T-cell (primary cell): Measurements from ENCODE around the gene OBP2B. TPM values are rescaled to one million over a fixed set of nuclear protein-coding genes. Genes with fewer than 3 reads are reported as not detected.
"Not testable (repeated sequence)": the region's sequence is repeated elsewhere in the genome, so short reads cannot be mapped to it uniquely, and the experiment has no call there.

ENCODE experiments used
- ATAC-seq, 4 experiments: fragments of 200-7000 bp in 3 of 4; fragments of 150-1000 bp in 1 of 4; cut with Tn5 transposase; replicated peaks in 1 of 4; 1 replicate in 3 of 4; 2 replicates in 1 of 4; pipeline ENCODE4 v1.10.0; 2021; ENCODE audit warnings: moderate library complexity in 3 of 4, mild to moderate bottlenecking in 2 of 4, moderate number of reproducible peaks in 1 of 4
- CTCF ChIA-PET, 2 donors: fragments of 300-600 bp; sonication (Branson Sonifier 250); formaldehyde crosslinking; loops; one replicate each; lab custom pipeline; 2022; ENCODE audit warnings: antibody characterized with exemption in 2 of 2; lab: Charles Lee
- POLR2A ChIA-PET, 2 donors: fragments of 300-600 bp; sonication (Branson Sonifier 250); formaldehyde crosslinking; loops; one replicate each; lab custom pipeline; 2022; ENCODE audit warnings: antibody characterized with exemption in 2 of 2; lab: Charles Lee
- DNase-seq, 35 experiments: peaks; one replicate each; pipeline versions ENCODE4 v3.0.0 to v3.0.0-alpha.2; 2013 to 2023
- H3K27ac ChIP-seq: one replicate; pipeline ENCODE4 v1.5.1; 2013; ENCODE audit warnings: low read length
- H3K27me3 ChIP-seq, 2 experiments: replicated peaks in 1 of 2; 1 replicate in 1 of 2; 2 replicates in 1 of 2; pipeline versions ENCODE4 v1.6.1 to v1.7.0; 2013; ENCODE audit warnings: low read length in 1 of 2, mixed read lengths in 1 of 2; ENCODE audit not compliant: control insufficient read depth in 2 of 2, insufficient read depth in 2 of 2; ENCODE audit errors: extremely low read depth in 1 of 2
- H3K36me3 ChIP-seq, 2 donors: 1 replicate in 1 of 2; 2 replicates in 1 of 2; pipeline versions ENCODE4 v1.6.1 to v1.7.0; 2013; ENCODE audit warnings: low read length in 1 of 2; ENCODE audit not compliant: control insufficient read depth in 2 of 2, insufficient read depth in 1 of 2; ENCODE audit errors: extremely low read depth in 1 of 2
- H3K4me1 ChIP-seq, 2 experiments: 1 replicate in 1 of 2; 2 replicates in 1 of 2; pipeline versions ENCODE4 v1.6.1 to v1.7.0; 2013; ENCODE audit warnings: low read length in 2 of 2, mixed read lengths in 1 of 2; ENCODE audit not compliant: insufficient read depth in 2 of 2, control insufficient read depth in 1 of 2; ENCODE audit errors: extremely low read depth in 1 of 2
- H3K4me3 ChIP-seq, 2 donors: 1 replicate in 1 of 2; 2 replicates in 1 of 2; pipeline versions ENCODE4 v1.5.1 to v1.7.0; 2013; ENCODE audit warnings: mild to moderate bottlenecking in 2 of 2, low read length in 1 of 2, moderate library complexity in 1 of 2; ENCODE audit not compliant: control insufficient read depth in 1 of 2; ENCODE audit errors: extremely low read depth in 1 of 2
- H3K9me3 ChIP-seq: 2 replicates; pipeline ENCODE4 v1.7.0; 2013
- H3K27ac Mint-ChIP-seq, 2 donors: one replicate each; pipeline ENCODE4 v1.8.0; 2020 to 2021; ENCODE audit warnings: mild to moderate bottlenecking in 2 of 2, mixed read lengths in 2 of 2
- H3K27me3 Mint-ChIP-seq, 2 donors: one replicate each; pipeline ENCODE4 v1.8.0; 2021 to 2022; ENCODE audit warnings: mixed read lengths in 2 of 2
- H3K36me3 Mint-ChIP-seq: one replicate; pipeline ENCODE4 v1.8.0; 2021; ENCODE audit warnings: mixed read lengths
- H3K4me1 Mint-ChIP-seq, 3 donors: one replicate each; pipeline ENCODE4 v1.8.0; 2020 to 2022; ENCODE audit warnings: mixed read lengths in 3 of 3, mild to moderate bottlenecking in 1 of 3
- H3K4me3 Mint-ChIP-seq, 3 donors: one replicate each; pipeline ENCODE4 v1.8.0; 2020 to 2022; ENCODE audit warnings: mild to moderate bottlenecking in 3 of 3, mixed read lengths in 3 of 3, moderate library complexity in 3 of 3
- H3K9me3 Mint-ChIP-seq, 3 donors: one replicate each; pipeline ENCODE4 v1.8.0; 2020 to 2022; ENCODE audit warnings: mixed read lengths in 3 of 3
- WGBS: methylation state at CpG from one replicate; pipeline ENCODE4 v1.1.5; 2013; ENCODE audit warnings: missing lambda C conversion rate; ENCODE audit not compliant: insufficient coverage; 5-methylcytosine and 5-hydroxymethylcytosine counted together
- total RNA-seq, 35 experiments: library from RNA in 6 of 35; stranded (reverse) in 6 of 35; fragments of 120-200 nt in 1 of 35; gene quantifications; one replicate each; pipeline versions ENCODE4 v1.2.1 to v1.2.4 and lab custom pipeline; 2013 to 2026

OBP2B gene
- total RNA-seq, 5 donors from 2014 or later (not counting 1 experiment from before 2014, with no cell fraction given), result not detected

- H3K27ac ChIP-seq, result no peak overlapping the region
- H3K36me3 ChIP-seq, result no peaks in the 10 kb centered on the region
- H3K9me3 Mint-ChIP-seq, result no peaks in the 10 kb centered on the region
- H3K4me3 ChIP-seq, result no peak overlapping the region
- no peaks in the 10 kb centered on the region for H3K9me3 ChIP-seq
- peaks cover 23 to 45% of the 10 kb centered on the region in 2 donors for H3K27me3 Mint-ChIP-seq
- peak overlapping the region in 1 of 2 donors; percentile 52 for H3K27ac Mint-ChIP-seq
- DNase-seq (peak in 2 of 35 experiments; percentile 3 to 9), ATAC-seq (no peak)
- peaks cover 2 to 58% of the 10 kb centered on the region in 2 experiments for H3K27me3 ChIP-seq
- CTCF ChIA-PET, result no interaction called here
- H3K36me3 Mint-ChIP-seq, result no peaks in the 10 kb centered on the region
- POLR2A ChIA-PET, result no interaction called here
- no peak overlapping the region for H3K4me3 Mint-ChIP-seq
- 64% methylated on average over 8 of the region's 16 CpGs for WGBS
- no peaks in the 10 kb centered on the region for H3K4me1 ChIP-seq
- no peaks in the 10 kb centered on the region for H3K4me1 Mint-ChIP-seq
These were observed 1.4 kb downstream of the OBP2B start for GRCh38 chr9:133207540-133208170.

GRCh38 chr9:133207021-133207531, 2.0 kb downstream of the OBP2B start:
- POLR2A ChIA-PET, result no interaction called here
- H3K4me3 Mint-ChIP-seq, result no peak overlapping the region
- Histone ChIP-seq H3K36me3 (no peaks in the 10 kb centered on the region), H3K27ac (no peak overlapping the region), H3K4me1 (no peaks in the 10 kb centered on the region), H3K9me3 (no peaks in the 10 kb centered on the region), H3K27me3 (peaks cover 2 to 55% of the 10 kb centered on the region in 2 experiments), H3K4me3 (no peak overlapping the region)
- no peaks in the 10 kb centered on the region for H3K36me3 Mint-ChIP-seq
- peak in 1 of 35 experiments; percentile 20 for DNase-seq
- H3K9me3 Mint-ChIP-seq, result no peaks in the 10 kb centered on the region
- peaks cover 18 to 44% of the 10 kb centered on the region in 2 donors for H3K27me3 Mint-ChIP-seq
- H3K27ac Mint-ChIP-seq, result no peak overlapping the region
- ATAC-seq, result no peak
- CTCF ChIA-PET, result no interaction called here
- no peaks in the 10 kb centered on the region for H3K4me1 Mint-ChIP-seq
- 79% methylated on average over 11 of the region's 14 CpGs for WGBS

GRCh38 chr9:133205996-133206931, 2.8 kb downstream of the OBP2B start:
- Mint-ChIP-seq H3K27ac (no peak overlapping the region), H3K36me3 (no peaks in the 10 kb centered on the region), H3K4me3 (no peak overlapping the region), H3K9me3 (no peaks in the 10 kb centered on the region), H3K27me3 (peaks cover 14 to 40% of the 10 kb centered on the region in 2 donors), H3K4me1 (no peaks in the 10 kb centered on the region)
- 78% methylated on average over 27 of the region's 35 CpGs for WGBS
- Histone ChIP-seq H3K4me1 (no peaks in the 10 kb centered on the region), H3K27me3 (peaks cover 0 to 62% of the 10 kb centered on the region in 2 experiments), H3K36me3 (no peaks in the 10 kb centered on the region), H3K9me3 (no peaks in the 10 kb centered on the region), H3K27ac (no peak overlapping the region), H3K4me3 (no peak overlapping the region)
- ChIA-PET CTCF (no interaction called here), POLR2A (no interaction called here)
- ATAC-seq (no peak), DNase-seq (peak in 1 of 35 experiments; percentile 4)

GRCh38 chr9:133205481-133205887, 3.6 kb downstream of the OBP2B start:
- H3K27ac Mint-ChIP-seq, H3K9me3 Mint-ChIP-seq, H3K4me3 Mint-ChIP-seq, H3K9me3 ChIP-seq, ATAC-seq, H3K27ac ChIP-seq, H3K36me3 Mint-ChIP-seq, POLR2A ChIA-PET, H3K4me3 ChIP-seq, H3K36me3 ChIP-seq, H3K4me1 Mint-ChIP-seq, CTCF ChIA-PET, H3K4me1 ChIP-seq: not testable (repeated sequence)
- H3K27me3 ChIP-seq, result peaks cover 0 to 61% of the 10 kb centered on the region in 2 experiments
- peaks cover 14 to 40% of the 10 kb centered on the region in 2 donors for H3K27me3 Mint-ChIP-seq
- DNase-seq, result peak in 1 of 35 experiments; percentile 20
- 71% methylated on average over 8 of the region's 14 CpGs for WGBS

GRCh38 chr9:133204993-133205336, 4.1 kb downstream of the OBP2B start:
- H3K27me3 Mint-ChIP-seq, result peaks cover 10 to 36% of the 10 kb centered on the region in 2 donors
- ChIA-PET POLR2A (no interaction called here), CTCF (no interaction called here)
- H3K27ac Mint-ChIP-seq, result no peak overlapping the region
- H3K9me3 ChIP-seq, result no peaks in the 10 kb centered on the region
- no peaks in the 10 kb centered on the region for H3K36me3 ChIP-seq
- no peaks in the 10 kb centered on the region for H3K9me3 Mint-ChIP-seq
- H3K27me3 ChIP-seq, result peaks cover 0 to 57% of the 10 kb centered on the region in 2 experiments
- 80% methylated on average over 6 of the region's 8 CpGs for WGBS
- no peak overlapping the region for H3K4me3 ChIP-seq
- H3K4me3 Mint-ChIP-seq, result no peak overlapping the region
- peaks cover 0 to 2% of the 10 kb centered on the region in 2 experiments for H3K4me1 ChIP-seq
- no peaks in the 10 kb centered on the region for H3K36me3 Mint-ChIP-seq
- DNase-seq, result no peak
- ATAC-seq, result no peak
- H3K27ac ChIP-seq, result no peak overlapping the region
- H3K4me1 Mint-ChIP-seq, result peaks cover 0 to 6% (median 2%) of the 10 kb centered on the region in 3 donors

GRCh38 chr9:133204335-133204992, 4.6 kb downstream of the OBP2B start:
- Histone ChIP-seq H3K9me3 (no peaks in the 10 kb centered on the region), H3K27me3 (peaks cover 0 to 59% of the 10 kb centered on the region in 2 experiments), H3K27ac (no peak overlapping the region), H3K36me3 (no peaks in the 10 kb centered on the region), H3K4me1 (peaks cover 0 to 2% of the 10 kb centered on the region in 2 experiments), H3K4me3 (no peak overlapping the region)
- peaks cover 0 to 7% (median 2%) of the 10 kb centered on the region in 3 donors for H3K4me1 Mint-ChIP-seq
- H3K4me3 Mint-ChIP-seq, result no peak overlapping the region
- ChIA-PET POLR2A (no interaction called here), CTCF (no interaction called here)
- 83% methylated on average over 10 of the region's 17 CpGs for WGBS
- peaks cover 7 to 32% of the 10 kb centered on the region in 2 donors for H3K27me3 Mint-ChIP-seq
- no peaks in the 10 kb centered on the region for H3K36me3 Mint-ChIP-seq
- no peak overlapping the region for H3K27ac Mint-ChIP-seq
- peak in 1 of 35 experiments; percentile 12 for DNase-seq
- no peak for ATAC-seq
- no peaks in the 10 kb centered on the region for H3K9me3 Mint-ChIP-seq
